IPS-15b (cell line): ENCODE results near the gene OLA1.

ENCODE experiments used
- H3K27me3 ChIP-seq: one replicate; pipeline ENCODE4 v1.6.1; 2013; ENCODE audit warnings: low read length; ENCODE audit not compliant: control insufficient read depth, insufficient read depth
- H3K36me3 ChIP-seq: one replicate; pipeline ENCODE4 v1.6.1; 2013; ENCODE audit warnings: low read length; ENCODE audit not compliant: control insufficient read depth, insufficient read depth
- H3K4me1 ChIP-seq: one replicate; pipeline ENCODE4 v1.6.1; 2013; ENCODE audit warnings: mild to moderate bottlenecking, low read length; ENCODE audit not compliant: control insufficient read depth, insufficient read depth
- H3K4me3 ChIP-seq: one replicate; pipeline ENCODE4 v1.5.1; 2013; ENCODE audit warnings: low read depth, low read length
- H3K9ac ChIP-seq: one replicate; pipeline ENCODE4 v1.6.1; 2013; ENCODE audit warnings: low read depth, mild to moderate bottlenecking, low read length
- H3K9me3 ChIP-seq: one replicate; pipeline ENCODE4 v1.6.1; 2013; ENCODE audit warnings: mild to moderate bottlenecking, low read length; ENCODE audit not compliant: control insufficient read depth, insufficient read depth

The OLA1 gene

GRCh38 chr2:174145827-174146226 is 102.5 kb downstream of the OLA1 start:
- H3K9ac ChIP-seq = no peak overlapping the region
- H3K4me1 ChIP-seq = no peaks in the 10 kb centered on the region
- H3K27me3 ChIP-seq = no peaks in the 10 kb centered on the region
- H3K36me3 ChIP-seq = no peaks in the 10 kb centered on the region
- no peaks in the 10 kb centered on the region for H3K9me3 ChIP-seq
- H3K4me3 ChIP-seq = no peak overlapping the region

- no peaks in the 10 kb centered on the region for H3K4me1 ChIP-seq
- H3K9ac ChIP-seq = no peak overlapping the region
- H3K36me3 ChIP-seq = no peaks in the 10 kb centered on the region
- no peaks in the 10 kb centered on the region for H3K27me3 ChIP-seq
- H3K9me3 ChIP-seq = no peaks in the 10 kb centered on the region
- H3K4me3 ChIP-seq = no peak overlapping the region
Observed at GRCh38 chr2:174142290-174142689, 106.0 kb downstream of the OLA1 start.

GRCh38 chr2:174138161-174138560 is 110.2 kb downstream of the OLA1 start:
- Histone ChIP-seq H3K4me3 (no peak overlapping the region), H3K36me3 (no peaks in the 10 kb centered on the region), H3K9ac (no peak overlapping the region), H3K9me3 (no peaks in the 10 kb centered on the region), H3K4me1 (no peaks in the 10 kb centered on the region), H3K27me3 (no peaks in the 10 kb centered on the region)

- Histone ChIP-seq H3K4me1 (no peaks in the 10 kb centered on the region), H3K36me3 (no peaks in the 10 kb centered on the region), H3K9me3 (no peaks in the 10 kb centered on the region), H3K4me3 (no peak overlapping the region), H3K9ac (no peak overlapping the region), H3K27me3 (no peaks in the 10 kb centered on the region)
Observed at GRCh38 chr2:174135981-174136380, 112.4 kb downstream of the OLA1 start.

GRCh38 chr2:174125090-174125489 is 123.2 kb downstream of the OLA1 start:
- no peaks in the 10 kb centered on the region for H3K36me3 ChIP-seq
- H3K27me3 ChIP-seq = no peaks in the 10 kb centered on the region
- H3K9me3 ChIP-seq = no peaks in the 10 kb centered on the region
- H3K4me1 ChIP-seq = peaks cover 35% of the 10 kb centered on the region
- H3K4me3 ChIP-seq = no peak overlapping the region
- no peak overlapping the region for H3K9ac ChIP-seq

GRCh38 chr2:174124181-174124580 is 124.2 kb downstream of the OLA1 start:
- Histone ChIP-seq H3K9me3 (no peaks in the 10 kb centered on the region), H3K4me3 (no peak overlapping the region), H3K27me3 (no peaks in the 10 kb centered on the region), H3K9ac (no peak overlapping the region), H3K4me1 (peaks cover 35% of the 10 kb centered on the region), H3K36me3 (no peaks in the 10 kb centered on the region)

GRCh38 chr2:174122185-174122584 is 126.1 kb downstream of the OLA1 start:
- Histone ChIP-seq H3K4me3 (no peak overlapping the region), H3K36me3 (no peaks in the 10 kb centered on the region), H3K4me1 (peaks cover 44% of the 10 kb centered on the region), H3K27me3 (no peaks in the 10 kb centered on the region), H3K9ac (no peak overlapping the region), H3K9me3 (no peaks in the 10 kb centered on the region)

GRCh38 chr2:174121612-174122011 is 126.7 kb downstream of the OLA1 start:
- Histone ChIP-seq H3K9me3 (no peaks in the 10 kb centered on the region), H3K9ac (no peak overlapping the region), H3K4me3 (no peak overlapping the region), H3K36me3 (no peaks in the 10 kb centered on the region), H3K4me1 (peaks cover 44% of the 10 kb centered on the region), H3K27me3 (no peaks in the 10 kb centered on the region)

- H3K36me3 ChIP-seq = no peaks in the 10 kb centered on the region
- no peak overlapping the region for H3K9ac ChIP-seq
- peaks cover 44% of the 10 kb centered on the region for H3K4me1 ChIP-seq
- no peaks in the 10 kb centered on the region for H3K9me3 ChIP-seq
- no peak overlapping the region for H3K4me3 ChIP-seq
- H3K27me3 ChIP-seq = no peaks in the 10 kb centered on the region
Observed at GRCh38 chr2:174121175-174121574, 127.2 kb downstream of the OLA1 start.

GRCh38 chr2:174120346-174120745 is 128.0 kb downstream of the OLA1 start:
- Histone ChIP-seq H3K4me3 (no peak overlapping the region), H3K4me1 (peaks cover 50% of the 10 kb centered on the region), H3K36me3 (no peaks in the 10 kb centered on the region), H3K9me3 (no peaks in the 10 kb centered on the region), H3K9ac (no peak overlapping the region), H3K27me3 (no peaks in the 10 kb centered on the region)

GRCh38 chr2:174117951-174118930 is 130.1 kb downstream of the OLA1 start:
- no peak overlapping the region for H3K9ac ChIP-seq
- no peaks in the 10 kb centered on the region for H3K9me3 ChIP-seq
- H3K36me3 ChIP-seq = no peaks in the 10 kb centered on the region
- no peaks in the 10 kb centered on the region for H3K27me3 ChIP-seq
- peaks cover 45% of the 10 kb centered on the region for H3K4me1 ChIP-seq
- H3K4me3 ChIP-seq = no peak overlapping the region

- Histone ChIP-seq H3K27me3 (no peaks in the 10 kb centered on the region), H3K9ac (no peak overlapping the region), H3K4me3 (no peak overlapping the region), H3K36me3 (no peaks in the 10 kb centered on the region), H3K4me1 (peaks cover 15% of the 10 kb centered on the region), H3K9me3 (no peaks in the 10 kb centered on the region)
Observed at GRCh38 chr2:174112073-174112472, 136.3 kb downstream of the OLA1 start.
